DND-41 (cell line): Measurements from ENCODE around the gene AMDHD2.

Source experiments
- CTCF ChIP-seq: IDR thresholded peaks from 2 replicates; pipeline ENCODE4 v1.5.1; 2012; ENCODE audit warnings: borderline replicate concordance, low read length, moderate library complexity, mild to moderate bottlenecking; ENCODE audit not compliant: poor library complexity, severe bottlenecking; ENCODE audit errors: extremely low read depth
- EZH2 ChIP-seq: IDR thresholded peaks from 3 replicates; pipeline ENCODE4 v1.6.1; 2012; ENCODE audit warnings: borderline replicate concordance, low read depth, mild to moderate bottlenecking, moderate library complexity, low read length, inconsistent platforms; ENCODE audit not compliant: severe bottlenecking

DNA sequence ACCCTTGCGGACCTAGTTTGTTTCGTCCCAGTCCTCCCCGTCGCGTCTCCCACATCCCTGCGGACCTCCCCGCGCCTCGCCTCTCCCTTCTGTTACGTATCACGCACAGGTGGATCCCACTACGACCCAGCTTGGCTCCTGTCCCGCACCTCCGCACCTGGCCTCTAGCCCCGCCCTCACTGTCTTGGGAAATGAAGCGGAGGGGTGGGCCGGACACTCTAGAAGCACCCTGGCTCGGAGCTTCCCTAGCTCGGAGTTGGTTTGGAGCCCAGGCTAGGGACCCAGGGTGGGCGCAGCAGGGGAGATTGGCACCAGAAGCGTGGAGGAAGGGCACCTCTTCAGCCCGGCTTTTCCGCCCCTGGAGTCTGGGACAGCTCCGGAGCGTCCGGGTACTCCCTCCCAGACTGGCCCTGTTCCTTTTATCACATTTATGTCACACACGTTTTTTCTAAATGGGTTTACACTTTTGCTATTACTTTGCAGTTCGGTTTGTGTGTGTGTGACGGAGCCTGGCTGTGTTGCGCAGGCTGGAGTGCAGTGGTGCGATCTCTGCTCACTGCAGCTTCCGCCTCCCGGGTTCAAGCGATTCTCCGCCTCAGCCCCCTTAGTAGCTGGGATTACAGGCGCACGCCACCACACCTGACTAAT lies 12.4 kb downstream of the AMDHD2 start:
- TF ChIP-seq CTCF (no peak), EZH2 (no peak)
